Stimulated activated CD4-positive, alpha-beta T cell treated with anti-CD3 and anti-CD28 coated beads, TNF-alpha, amount 100 ng/mL, for 48 hours (primary cell): ENCODE data around the gene GABBR2.

Source experiments
- DNase-seq, 3 donors: peaks; one replicate each; pipeline ENCODE4 v3.0.0-alpha.2; 2020; ENCODE audit warnings: low read depth in 3 of 3

Gene GABBR2

GRCh38 chr9:98262056-98262455, 446.7 kb downstream of the GABBR2 start:
- DNase-seq = no peak

- DNase-seq = no peak
These were observed 448.1 kb downstream of the GABBR2 start for GRCh38 chr9:98260635-98261034.

GRCh38 chr9:98259791-98260190, 448.9 kb downstream of the GABBR2 start:
- no peak for DNase-seq

- DNase-seq = peak in 1 of 3 donors; percentile 30
These were observed 452.0 kb downstream of the GABBR2 start for GRCh38 chr9:98256756-98257155.

GRCh38 chr9:98255578-98256296, 453.0 kb downstream of the GABBR2 start, which contains the start of gene TBC1D2:
Gene TBC1D2 (minus strand): TSS chr9:98255649. CDS start chr9:98255541, 108 bp downstream.
- peak; percentile 92 to 94 (median 94) for DNase-seq

DNA sequence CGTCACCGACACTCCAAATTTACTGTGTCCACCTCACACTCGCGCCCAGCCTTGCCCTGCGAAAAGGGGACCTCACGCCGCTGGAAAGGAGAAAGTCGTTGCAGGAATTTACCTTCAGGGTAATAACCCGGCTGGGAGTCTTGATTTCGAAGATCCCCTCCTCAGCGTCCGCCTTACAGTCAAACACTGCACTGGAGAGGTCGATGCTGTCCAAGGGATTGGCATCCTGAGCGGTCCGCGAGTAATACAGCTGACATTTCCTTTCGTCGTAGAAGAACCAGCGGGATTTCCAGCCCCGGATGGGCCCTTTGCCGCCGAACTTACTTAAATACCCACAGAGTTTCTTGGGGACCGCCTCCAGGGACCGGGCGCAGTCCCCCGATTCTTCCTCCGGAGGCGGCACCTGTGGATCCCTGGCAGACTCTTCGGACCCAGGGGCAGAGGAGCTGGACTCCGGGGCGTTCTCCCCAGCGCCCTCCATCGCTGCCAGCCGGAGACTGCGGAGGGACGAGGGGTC, 453.6 kb downstream of the GABBR2 start:
- peak in 1 of 3 donors; percentile 5 for DNase-seq

GRCh38 chr9:98254228-98255060, 454.3 kb downstream of the GABBR2 start:
- DNase-seq = no peak

DNA sequence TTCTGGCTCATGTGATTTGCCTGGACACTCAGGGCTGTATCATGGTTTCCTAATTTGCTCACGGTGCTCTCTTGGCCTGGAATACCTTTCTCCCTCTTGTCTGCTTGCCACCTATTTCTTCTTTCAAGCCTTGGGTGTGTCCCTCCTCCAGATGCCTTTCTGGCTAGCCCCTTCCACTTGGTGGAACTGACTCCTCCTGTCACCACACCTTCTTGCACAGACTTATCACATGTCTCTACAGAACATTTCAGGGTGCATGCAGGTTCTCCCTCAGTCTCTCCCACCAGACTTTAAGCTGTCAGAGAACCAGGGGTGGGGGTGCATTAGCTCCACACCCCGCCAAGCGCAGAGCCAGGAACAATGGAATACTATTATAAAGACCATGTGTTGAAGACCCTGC, 455.2 kb downstream of the GABBR2 start:
- DNase-seq = no peak

DNA sequence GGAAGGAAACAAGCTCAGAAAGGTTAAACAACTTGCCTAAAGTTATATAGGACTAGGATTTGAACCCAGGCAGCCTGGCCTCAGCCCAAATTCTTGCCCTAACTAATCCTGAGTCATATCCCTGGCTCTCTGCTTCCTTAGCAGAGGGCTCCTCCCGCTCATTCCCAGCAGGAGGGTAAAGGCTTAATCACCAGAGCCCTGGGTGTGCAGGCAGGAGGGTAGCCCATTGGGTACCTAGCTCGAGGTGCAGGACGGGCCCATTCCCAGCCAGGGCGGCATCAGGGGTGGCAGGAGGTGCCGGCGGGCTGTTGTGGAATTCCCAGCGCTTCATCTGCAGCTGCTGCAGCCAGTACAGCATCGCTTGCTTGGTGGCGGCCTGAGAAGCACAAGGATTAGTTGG, 457.2 kb downstream of the GABBR2 start:
- no peak for DNase-seq

DNA sequence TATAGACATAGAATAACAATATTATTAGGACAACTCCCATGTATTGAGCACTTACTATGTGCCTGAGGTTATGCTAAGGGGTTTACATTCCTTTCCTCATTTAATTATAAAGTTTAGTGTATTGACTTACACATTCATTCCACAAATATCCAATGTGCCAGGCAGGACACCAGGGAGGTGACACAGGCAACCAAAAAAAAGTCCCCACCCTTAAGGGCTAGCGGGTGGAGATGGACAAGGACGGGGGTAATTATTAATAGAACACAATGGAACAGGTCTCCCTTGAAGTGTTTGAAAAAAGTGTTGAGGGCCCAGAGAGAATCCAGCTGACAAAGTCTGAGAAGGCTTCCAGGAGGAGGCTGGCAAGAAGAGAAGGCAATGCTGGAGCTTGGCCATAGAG, 459.0 kb downstream of the GABBR2 start:
- DNase-seq = no peak

GRCh38 chr9:98248737-98249474, 459.8 kb downstream of the GABBR2 start:
- DNase-seq = no peak

DNA sequence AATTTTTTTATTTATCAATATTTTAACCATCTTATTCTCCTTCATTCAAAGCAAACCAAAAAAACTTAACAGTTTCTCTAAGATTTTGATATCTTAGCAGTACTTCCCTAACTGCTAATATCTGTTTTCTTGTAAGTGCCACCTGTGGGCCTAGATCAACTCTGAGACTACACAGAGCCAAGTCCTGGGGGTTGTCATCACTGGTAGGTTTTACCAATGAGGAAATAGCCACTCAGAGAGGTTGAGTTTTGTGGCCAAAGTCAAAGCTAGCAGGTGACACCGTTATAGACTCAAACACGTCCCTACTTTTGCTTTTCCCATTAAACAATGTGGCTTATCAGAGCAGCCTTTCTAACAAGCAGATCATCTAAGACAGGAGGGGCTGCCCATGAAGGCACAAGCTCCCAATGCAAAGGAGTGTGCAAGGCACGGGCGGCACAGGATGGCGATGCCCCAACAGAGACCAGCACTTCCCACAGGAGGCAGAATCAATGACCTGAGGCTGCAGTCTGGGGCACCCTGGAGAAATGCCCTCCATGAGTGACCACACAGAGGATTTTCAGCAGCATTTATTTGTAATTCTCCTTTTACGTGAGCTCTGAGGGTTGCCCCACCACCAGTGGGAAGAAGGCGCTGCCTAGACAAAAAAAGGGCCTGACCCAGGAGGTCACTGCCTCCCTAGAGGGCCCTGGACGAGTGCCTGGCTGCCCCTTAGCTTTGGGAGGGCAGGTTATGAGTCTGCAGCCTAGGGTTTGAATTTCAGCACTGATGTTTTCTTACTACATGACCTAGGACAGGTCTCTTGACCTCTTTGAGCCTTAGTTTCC, 460.7 kb downstream of the GABBR2 start:
- no peak for DNase-seq

DNA sequence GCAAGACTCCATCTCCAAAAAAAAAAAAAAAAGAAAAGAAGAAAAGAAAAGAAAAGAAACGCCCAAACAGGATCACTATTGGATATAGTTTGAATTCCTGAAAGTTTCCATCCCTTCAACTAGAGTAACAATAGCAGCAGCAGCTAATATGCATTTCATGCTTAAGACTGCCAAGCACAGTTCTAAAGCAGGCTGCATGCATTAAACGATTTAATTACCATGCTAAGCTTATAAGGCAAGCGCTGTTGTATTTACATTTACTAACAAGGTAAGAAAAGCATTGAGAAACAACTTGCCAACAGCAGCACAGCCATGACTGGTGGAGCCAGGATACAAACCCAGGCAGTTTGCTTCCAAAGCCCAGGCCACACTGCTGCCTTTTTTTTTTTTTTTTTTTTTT, 466.3 kb downstream of the GABBR2 start:
- no peak for DNase-seq

- no peak for DNase-seq
These were observed 467.1 kb downstream of the GABBR2 start for GRCh38 chr9:98241357-98242300.

GRCh38 chr9:98240475-98240874, 468.3 kb downstream of the GABBR2 start:
- DNase-seq = no peak
